Stimulated activated CD8-positive, alpha-beta memory T cell treated with anti-CD3 and anti-CD28 coated beads, Interleukin-4, amount 100 ng/mL, for 1 hour (primary cell): ENCODE measurements around the gene PLD5.
"Not testable (repeated sequence)": the region's sequence is repeated elsewhere in the genome, so short reads cannot be mapped to it uniquely, and the experiment has no call there.

Experiments
- DNase-seq, 2 donors: peaks; one replicate each; pipeline ENCODE4 v3.0.0-alpha.2; 2020; ENCODE audit warnings: low read depth in 2 of 2, low spot score in 1 of 2

PLD5 gene

DNA sequence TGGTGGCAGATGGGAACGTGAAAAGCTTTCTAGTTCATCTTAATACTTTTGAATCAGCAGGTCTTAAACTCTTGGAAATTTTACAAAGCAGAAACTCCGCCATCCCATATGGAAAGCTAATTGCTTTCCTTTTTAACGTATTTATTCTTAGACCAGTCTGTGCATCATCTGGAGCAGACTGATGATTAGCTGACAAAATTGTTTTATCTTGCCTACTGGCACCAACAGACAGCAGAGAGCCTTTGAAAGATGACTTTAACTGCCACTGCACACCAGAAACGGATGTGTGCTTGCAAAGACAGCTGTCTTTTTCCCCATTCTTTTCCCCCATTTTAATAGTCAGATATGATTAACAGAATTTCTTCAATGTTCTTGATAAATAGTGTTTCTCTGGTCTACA, 97.0 kb downstream of the PLD5 start:
- no peak for DNase-seq

DNA sequence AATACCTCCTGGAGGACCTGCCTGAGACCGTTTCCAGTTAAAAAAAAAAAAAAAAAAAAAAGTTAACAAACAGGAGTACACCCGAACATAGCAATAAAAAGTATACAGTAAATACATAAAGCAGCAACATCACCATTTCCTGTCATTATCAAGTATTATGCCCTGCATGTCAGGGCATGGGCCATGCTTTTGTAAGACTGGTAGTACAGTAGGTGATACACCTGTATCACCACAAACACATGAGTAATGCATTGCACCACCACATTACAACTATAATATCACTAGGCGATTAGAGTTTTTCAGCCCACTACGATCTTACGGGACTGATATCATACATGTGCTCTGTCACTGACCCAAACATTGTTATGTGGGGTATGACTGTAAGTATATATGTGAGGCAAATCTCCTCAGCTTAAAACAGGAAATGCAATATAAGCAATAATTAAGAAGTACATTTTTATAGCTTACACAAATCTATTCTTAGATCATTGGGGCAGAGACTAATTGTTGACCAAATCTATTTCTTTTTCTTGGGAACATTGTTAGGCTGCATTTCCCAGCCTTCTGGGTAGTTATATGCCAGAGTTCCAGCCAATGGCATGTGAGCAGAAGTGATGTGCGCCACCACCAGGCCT, 98.1 kb downstream of the PLD5 start:
- DNase-seq: no peak

- no peak for DNase-seq
Observed at GRCh38 chr1:242425232-242425631, 99.3 kb downstream of the PLD5 start.

- DNase-seq: no peak
Observed at GRCh38 chr1:242416657-242417056, 107.8 kb downstream of the PLD5 start.

GRCh38 chr1:242412921-242413320, 111.6 kb downstream of the PLD5 start:
- no peak for DNase-seq

- DNase-seq: no peak
Observed at GRCh38 chr1:242411901-242412300, 112.6 kb downstream of the PLD5 start.

GRCh38 chr1:242405947-242406346, 118.5 kb downstream of the PLD5 start:
- no peak for DNase-seq

- DNase-seq: no peak
Observed at GRCh38 chr1:242404296-242404695, 120.2 kb downstream of the PLD5 start.

GRCh38 chr1:242402956-242403355, 121.5 kb downstream of the PLD5 start:
- no peak for DNase-seq

DNA sequence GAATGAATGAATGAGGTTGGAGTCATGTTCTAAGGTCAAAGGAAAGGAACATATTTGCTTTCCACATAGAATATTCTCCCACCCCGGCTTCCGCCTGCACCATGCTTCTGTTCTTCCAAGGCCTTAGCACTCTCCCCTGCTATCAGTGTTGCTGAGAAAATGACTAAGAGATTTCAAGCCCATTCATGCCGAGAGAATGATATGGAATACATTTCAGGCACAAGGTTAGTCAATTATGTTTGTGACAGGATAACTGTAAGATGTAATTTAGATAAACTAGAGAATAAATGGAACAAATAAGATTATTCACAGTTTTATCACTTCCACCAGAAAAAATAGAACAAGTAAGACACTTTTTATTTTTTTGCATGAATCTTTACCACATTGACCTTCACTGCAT, 122.6 kb downstream of the PLD5 start:
- DNase-seq: no peak

GRCh38 chr1:242398351-242398750, 126.1 kb downstream of the PLD5 start:
- no peak for DNase-seq

DNA sequence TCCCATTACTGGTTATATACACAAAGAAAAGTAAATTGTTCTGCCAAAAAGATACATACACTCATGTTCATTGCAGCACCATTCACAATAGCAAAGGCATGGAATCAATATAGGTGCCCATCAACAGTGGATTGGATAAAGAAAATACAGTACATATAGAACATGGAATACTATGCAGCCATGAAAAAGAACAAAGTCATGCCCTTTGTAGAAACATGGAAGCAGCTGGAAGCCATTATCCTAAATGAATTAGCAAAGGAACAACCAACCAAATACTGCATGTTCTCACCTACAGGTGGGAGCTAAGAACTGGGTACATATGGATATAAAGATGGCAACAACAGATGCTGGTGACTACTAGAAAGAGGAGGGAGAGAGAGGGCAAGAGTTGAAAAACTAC, 132.6 kb downstream of the PLD5 start:
- no peak for DNase-seq

DNA sequence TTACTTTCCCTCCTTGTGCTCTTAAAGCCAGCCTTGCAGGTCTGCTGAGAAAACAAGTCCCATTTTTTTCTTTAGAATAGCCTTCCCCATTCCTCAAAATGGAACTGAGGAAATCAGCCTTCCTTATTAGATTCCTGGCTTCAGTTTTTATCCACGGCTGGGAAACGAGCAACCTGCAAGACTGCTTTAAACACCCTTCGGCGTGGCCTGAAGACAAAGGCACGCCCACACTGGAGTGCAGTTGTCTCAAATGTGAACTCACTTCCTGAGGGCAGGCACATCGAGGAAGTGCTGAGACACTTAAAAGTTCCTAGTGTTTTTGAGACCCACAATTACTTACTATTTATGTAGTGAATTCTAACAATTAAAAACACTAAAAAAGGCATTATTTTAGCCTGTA, 148.4 kb downstream of the PLD5 start:
- DNase-seq: not testable (repeated sequence)

- DNase-seq: not testable (repeated sequence)
Observed at GRCh38 chr1:242350446-242350845, 174.1 kb downstream of the PLD5 start.

DNA sequence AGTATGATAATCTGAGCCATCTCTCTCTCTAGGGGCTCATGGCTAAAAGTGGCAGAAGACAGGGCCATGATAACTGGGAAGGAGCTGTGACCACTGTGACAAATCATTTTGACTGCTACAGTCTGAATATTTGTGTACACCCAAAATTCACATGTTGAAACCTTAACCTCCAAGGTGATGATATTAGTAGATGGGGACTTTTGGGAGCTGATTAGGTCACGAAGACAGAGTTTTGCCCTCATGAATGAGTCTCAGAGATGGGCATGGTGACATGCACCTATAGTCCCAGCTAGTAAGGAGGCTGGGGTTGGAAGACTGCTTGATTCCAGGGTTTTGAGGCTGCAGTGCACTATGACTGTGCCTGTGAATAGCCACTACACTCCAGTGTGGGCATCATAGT, 174.9 kb downstream of the PLD5 start:
- DNase-seq: no peak

DNA sequence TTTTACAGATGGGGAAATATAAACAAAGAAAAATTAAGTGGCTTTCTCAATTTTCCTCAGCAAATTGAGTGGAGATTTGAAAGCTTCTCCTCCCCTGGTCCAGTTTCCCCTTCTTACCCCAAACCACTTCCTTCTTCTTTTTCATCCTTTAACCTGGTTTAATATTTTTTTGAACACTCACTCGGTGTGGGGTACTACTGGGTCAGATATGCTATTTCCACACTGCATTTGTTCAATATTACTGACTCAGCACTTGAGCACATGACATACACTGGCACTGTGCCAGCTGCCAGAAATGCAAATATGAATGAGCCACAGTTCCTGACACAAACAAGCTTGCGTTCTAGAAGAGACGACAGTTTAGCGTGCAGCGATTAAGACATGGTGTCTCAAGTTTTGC, 193.6 kb downstream of the PLD5 start:
- DNase-seq: not testable (repeated sequence)

GRCh38 chr1:242327381-242327780, 197.1 kb downstream of the PLD5 start:
- DNase-seq: not testable (repeated sequence)

DNA sequence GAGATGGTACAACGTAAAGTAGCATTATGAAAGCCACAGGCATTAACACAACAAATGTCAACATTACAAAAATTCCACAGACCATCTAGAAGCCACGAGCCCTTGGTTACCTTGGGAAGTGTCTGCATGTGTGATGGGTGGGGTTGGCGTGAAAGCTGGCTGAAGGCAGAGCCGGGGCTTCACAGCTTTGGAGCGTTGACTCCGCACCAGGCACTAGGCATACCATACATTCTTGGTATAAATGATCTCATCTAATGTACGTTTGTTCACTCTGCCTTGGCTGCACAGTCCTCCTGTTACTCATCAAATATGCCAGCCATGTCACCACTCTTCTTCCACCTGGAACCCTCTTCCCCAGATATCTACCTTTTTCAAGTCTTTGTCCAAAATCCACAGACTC, 202.5 kb downstream of the PLD5 start:
- DNase-seq: not testable (repeated sequence)

DNA sequence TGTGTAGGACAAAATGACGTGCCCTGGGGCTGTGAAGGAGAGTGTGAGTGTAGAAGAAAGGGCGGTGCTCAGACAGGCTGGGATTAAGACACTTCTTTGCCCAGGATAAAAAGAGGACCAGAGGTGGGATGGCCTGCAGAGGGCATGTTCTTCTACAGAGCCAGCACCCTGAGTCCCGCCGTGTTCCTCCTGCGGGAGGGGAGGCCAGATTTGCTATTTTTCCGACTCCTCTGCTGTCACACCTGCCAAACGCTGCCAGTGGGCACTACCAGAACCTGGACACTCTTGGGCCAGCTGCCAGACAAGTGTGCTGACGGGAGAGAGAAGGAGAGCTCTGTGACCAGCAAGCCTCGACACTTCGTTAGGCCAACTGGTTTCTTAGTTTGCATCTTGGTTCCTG, 206.4 kb downstream of the PLD5 start:
- no peak for DNase-seq

DNA sequence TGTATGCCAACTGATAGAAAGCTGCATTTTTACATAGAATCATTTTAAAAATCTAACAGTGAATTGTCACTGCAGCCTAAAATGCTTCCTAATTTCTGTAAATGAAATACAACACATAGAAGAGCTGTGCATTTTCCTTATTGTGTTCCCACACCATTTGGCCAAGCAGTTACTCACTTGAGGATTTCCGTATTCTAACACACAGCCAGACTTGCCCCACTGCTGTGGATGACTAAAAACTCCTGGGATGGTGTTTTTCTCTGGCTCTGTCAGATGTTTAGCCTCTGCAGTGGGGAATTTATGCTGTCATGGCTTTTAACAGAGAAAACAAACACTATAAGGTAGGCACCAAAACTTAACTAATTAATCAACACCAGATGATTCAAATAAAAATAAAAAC, 209.6 kb downstream of the PLD5 start:
- DNase-seq: not testable (repeated sequence)

DNA sequence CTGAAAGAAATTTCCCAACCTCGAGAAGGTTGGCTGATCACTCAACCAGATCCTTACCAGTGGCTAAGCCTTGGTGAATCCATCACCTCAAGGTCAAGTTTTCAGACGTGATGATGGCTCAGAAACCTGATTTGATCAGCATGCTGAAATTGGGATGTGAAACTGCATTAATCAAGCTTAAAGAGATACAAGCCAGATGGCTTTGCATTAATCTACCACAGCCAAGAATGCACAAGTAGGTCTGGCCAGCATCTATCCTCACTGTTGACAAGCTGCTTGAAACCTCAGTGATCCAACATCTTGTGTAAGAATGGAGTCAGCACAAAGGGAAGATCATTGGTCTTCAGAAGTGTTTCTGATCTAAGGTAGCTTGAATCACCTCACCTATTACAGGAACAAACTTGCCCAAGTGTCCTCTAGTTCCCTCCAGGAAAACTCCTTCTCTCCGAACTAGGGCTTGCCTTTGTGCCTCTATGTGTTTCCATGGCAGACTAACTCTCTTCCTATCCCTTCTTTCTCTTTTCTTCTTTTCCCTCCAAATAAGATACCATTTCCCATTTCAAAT, 210.3 kb downstream of the PLD5 start:
- not testable (repeated sequence) for DNase-seq

GRCh38 chr1:242308681-242309080, 215.8 kb downstream of the PLD5 start:
- not testable (repeated sequence) for DNase-seq

- DNase-seq: not testable (repeated sequence)
Observed at GRCh38 chr1:242293781-242294180, 230.7 kb downstream of the PLD5 start.
